Peyer's patch (tissue), 4 donors: ENCODE data around the gene BCAS3.

Experiments
- POLR2A ChIP-seq, 2 donors: fragments of 450-650 bp; IDR thresholded peaks; one replicate each; pipeline ENCODE4 v1.5.1; 2017; ENCODE audit warnings: antibody characterized with exemption in 2 of 2, mild to moderate bottlenecking in 2 of 2, moderate library complexity in 2 of 2
- TF ChIP-seq, protein P1 (sequence below), 6 experiments: fragments of 450-650 bp in 4 of 6; fragments of 200-600 bp in 2 of 6; sonication (generic) in 1 of 6; IDR thresholded peaks; one replicate each; pipeline ENCODE4 v1.5.1; 2017 to 2019; ENCODE audit warnings: antibody characterized with exemption in 6 of 6, mild to moderate bottlenecking in 3 of 6, moderate library complexity in 1 of 6

DNA sequence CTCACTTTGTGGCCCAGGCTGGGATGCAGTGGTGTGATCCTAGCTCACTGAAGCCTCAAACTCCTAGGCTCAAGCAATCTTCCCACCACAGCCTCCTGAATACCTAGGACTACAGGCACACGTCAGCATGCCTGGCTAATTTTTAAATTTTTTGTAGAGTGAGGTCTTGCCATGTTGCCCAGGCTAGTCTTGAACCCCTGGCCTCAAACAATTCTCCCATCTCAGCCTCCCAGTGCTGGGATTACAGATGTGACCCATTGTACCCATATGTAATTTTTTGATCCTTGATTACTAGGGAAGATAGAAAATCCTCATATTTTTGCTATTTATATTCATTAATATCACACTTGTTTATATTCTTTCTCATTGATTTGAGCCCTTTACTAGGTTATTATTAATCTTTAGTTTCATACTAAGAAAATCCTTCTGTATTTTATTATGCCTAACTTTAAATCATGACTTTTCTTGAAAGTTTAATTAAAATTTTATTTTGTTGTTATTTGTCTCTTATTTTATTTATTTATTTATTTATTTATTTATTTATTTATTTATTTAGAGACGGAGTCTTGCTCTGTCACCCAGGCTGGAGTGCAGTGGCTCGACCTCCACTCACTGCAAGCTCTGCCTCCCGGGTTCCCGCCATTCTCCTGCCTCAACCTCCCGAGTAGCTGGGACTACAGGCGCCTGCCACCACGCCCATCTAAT lies 75.4 kb downstream of the BCAS3 start:
- TF ChIP-seq, protein P1, sequence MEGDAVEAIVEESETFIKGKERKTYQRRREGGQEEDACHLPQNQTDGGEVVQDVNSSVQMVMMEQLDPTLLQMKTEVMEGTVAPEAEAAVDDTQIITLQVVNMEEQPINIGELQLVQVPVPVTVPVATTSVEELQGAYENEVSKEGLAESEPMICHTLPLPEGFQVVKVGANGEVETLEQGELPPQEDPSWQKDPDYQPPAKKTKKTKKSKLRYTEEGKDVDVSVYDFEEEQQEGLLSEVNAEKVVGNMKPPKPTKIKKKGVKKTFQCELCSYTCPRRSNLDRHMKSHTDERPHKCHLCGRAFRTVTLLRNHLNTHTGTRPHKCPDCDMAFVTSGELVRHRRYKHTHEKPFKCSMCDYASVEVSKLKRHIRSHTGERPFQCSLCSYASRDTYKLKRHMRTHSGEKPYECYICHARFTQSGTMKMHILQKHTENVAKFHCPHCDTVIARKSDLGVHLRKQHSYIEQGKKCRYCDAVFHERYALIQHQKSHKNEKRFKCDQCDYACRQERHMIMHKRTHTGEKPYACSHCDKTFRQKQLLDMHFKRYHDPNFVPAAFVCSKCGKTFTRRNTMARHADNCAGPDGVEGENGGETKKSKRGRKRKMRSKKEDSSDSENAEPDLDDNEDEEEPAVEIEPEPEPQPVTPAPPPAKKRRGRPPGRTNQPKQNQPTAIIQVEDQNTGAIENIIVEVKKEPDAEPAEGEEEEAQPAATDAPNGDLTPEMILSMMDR (IDR thresholded peaks at IDR 0.05) = no peak
- no peak for TF ChIP-seq POLR2A (IDR thresholded peaks at IDR 0.05)
